ENCODE measurements around the gene PRKACA.
A peak's percentile ranks its signal among the peaks of the same experiment; 100 is the strongest.
"Not testable (repeated sequence)": the region's sequence is repeated elsewhere in the genome, so short reads cannot be mapped to it uniquely, and the experiment has no call there.

Gene PRKACA

GRCh38 chr19:14048443-14049153 lies 69.0 kb downstream of the PRKACA start:
- peak; percentile 62 to 79 for DNase-seq (ENCODE audit: low read depth in 2 of 2)

- DNase-seq (ENCODE audit: low read depth in 2 of 2), result not testable (repeated sequence)
Measured at GRCh38 chr19:14047866-14048265, 69.7 kb downstream of the PRKACA start.

GRCh38 chr19:14042659-14043608 lies 74.6 kb downstream of the PRKACA start:
- DNase-seq (ENCODE audit: low read depth in 2 of 2), result not testable (repeated sequence)
